ENCODE results near the gene DENND10. TPM values are rescaled to one million over a fixed set of nuclear protein-coding genes. Genes with fewer than 3 reads are reported as not detected.
"Not testable (repeated sequence)": the region's sequence is repeated elsewhere in the genome, so short reads cannot be mapped to it uniquely, and the experiment has no call there.

DENND10 gene
- total RNA-seq, 1 donor from 2014 or later, result 42.2 TPM

DNA sequence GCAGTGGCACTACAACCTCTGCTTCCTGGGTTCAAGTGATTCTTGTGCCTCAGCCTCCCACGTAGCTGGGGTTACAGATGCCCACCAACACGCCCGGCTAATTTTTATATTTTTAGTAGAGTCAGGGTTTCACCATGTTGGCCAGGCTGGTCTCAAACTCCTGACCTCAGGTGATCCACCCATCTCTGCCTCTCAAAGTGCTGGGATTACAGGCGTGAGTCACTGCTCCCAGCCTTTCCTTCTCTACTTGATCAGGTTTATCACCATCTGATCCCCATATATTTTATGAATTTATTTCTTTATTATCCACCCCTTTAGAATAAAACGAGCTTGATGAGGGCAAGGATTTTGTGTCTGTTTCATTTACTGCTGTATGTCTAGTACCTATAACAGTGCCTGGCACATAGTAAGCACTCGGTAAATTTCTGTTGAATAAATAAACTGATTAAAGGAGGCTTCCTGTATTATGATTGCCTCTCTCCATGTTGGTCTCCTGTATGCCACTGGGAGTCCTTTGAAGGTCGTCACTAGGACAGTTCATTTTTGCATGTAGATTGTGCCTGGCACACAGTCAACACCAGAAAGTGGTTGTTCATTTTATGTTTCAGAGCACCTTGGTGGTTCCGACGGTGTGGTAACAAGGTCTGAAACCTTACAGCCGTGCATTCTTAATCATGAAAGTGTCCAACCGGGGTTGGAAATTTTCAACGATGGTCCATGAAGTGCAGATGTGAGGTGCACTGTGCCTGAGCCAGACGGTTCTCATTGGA, 13.7 kb upstream of the DENND10 start:
- no peak for DNase-seq (ENCODE audit: extremely low spot score in 2 of 2)
- no peaks in the 10 kb centered on the region for H3K27me3 ChIP-seq
- no peak overlapping the region for H3K4me3 ChIP-seq
- H3K4me1 ChIP-seq, result no peaks in the 10 kb centered on the region
- no peaks in the 10 kb centered on the region for H3K36me3 ChIP-seq
- H3K9me3 ChIP-seq, result no peaks in the 10 kb centered on the region
- no peak for TF ChIP-seq POLR2A (IDR thresholded peaks at IDR 0.05)
- TF ChIP-seq POLR2AphosphoS5 (IDR thresholded peaks at IDR 0.05; ENCODE audit: insufficient read depth in 1 of 2, low read depth in 1 of 2), result no peak
- TF ChIP-seq, protein P1, sequence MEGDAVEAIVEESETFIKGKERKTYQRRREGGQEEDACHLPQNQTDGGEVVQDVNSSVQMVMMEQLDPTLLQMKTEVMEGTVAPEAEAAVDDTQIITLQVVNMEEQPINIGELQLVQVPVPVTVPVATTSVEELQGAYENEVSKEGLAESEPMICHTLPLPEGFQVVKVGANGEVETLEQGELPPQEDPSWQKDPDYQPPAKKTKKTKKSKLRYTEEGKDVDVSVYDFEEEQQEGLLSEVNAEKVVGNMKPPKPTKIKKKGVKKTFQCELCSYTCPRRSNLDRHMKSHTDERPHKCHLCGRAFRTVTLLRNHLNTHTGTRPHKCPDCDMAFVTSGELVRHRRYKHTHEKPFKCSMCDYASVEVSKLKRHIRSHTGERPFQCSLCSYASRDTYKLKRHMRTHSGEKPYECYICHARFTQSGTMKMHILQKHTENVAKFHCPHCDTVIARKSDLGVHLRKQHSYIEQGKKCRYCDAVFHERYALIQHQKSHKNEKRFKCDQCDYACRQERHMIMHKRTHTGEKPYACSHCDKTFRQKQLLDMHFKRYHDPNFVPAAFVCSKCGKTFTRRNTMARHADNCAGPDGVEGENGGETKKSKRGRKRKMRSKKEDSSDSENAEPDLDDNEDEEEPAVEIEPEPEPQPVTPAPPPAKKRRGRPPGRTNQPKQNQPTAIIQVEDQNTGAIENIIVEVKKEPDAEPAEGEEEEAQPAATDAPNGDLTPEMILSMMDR (IDR thresholded peaks at IDR 0.05), result no peak
- no peak overlapping the region for H3K27ac ChIP-seq
- intact Hi-C loops (cut with DNase I), result no loop called here

- peak in 1 of 2 donors; percentile 51 for TF ChIP-seq POLR2AphosphoS5 (IDR thresholded peaks at IDR 0.05; ENCODE audit: insufficient read depth in 1 of 2, low read depth in 1 of 2)
- TF ChIP-seq POLR2A (IDR thresholded peaks at IDR 0.05), result no peak
- H3K27me3 ChIP-seq, result no peaks in the 10 kb centered on the region
- no peak overlapping the region for H3K4me3 ChIP-seq
- DNase-seq (ENCODE audit: extremely low spot score in 2 of 2), result no peak
- H3K9me3 ChIP-seq, result no peaks in the 10 kb centered on the region
- intact Hi-C loops (cut with DNase I), result no loop called here
- H3K4me1 ChIP-seq, result no peaks in the 10 kb centered on the region
- H3K27ac ChIP-seq, result no peak overlapping the region
- H3K36me3 ChIP-seq, result no peaks in the 10 kb centered on the region
Observed at GRCh38 chr10:119090968-119091367, 12.9 kb upstream of the DENND10 start.

- no peak for DNase-seq (ENCODE audit: extremely low spot score in 2 of 2)
- Histone ChIP-seq H3K27me3 (no peaks in the 10 kb centered on the region), H3K4me1 (peaks cover 6% of the 10 kb centered on the region), H3K27ac (no peak overlapping the region), H3K9me3 (no peaks in the 10 kb centered on the region), H3K36me3 (no peaks in the 10 kb centered on the region), H3K4me3 (no peak overlapping the region)
- TF ChIP-seq, protein P1 (IDR thresholded peaks at IDR 0.05), result no peak
- TF ChIP-seq POLR2AphosphoS5 (IDR thresholded peaks at IDR 0.05; ENCODE audit: insufficient read depth in 1 of 2, low read depth in 1 of 2) (no peak), POLR2A (IDR thresholded peaks at IDR 0.05) (no peak)
- intact Hi-C loops (cut with DNase I), result no loop called here
Observed at GRCh38 chr10:119095640-119096039, 8.3 kb upstream of the DENND10 start.

DNA sequence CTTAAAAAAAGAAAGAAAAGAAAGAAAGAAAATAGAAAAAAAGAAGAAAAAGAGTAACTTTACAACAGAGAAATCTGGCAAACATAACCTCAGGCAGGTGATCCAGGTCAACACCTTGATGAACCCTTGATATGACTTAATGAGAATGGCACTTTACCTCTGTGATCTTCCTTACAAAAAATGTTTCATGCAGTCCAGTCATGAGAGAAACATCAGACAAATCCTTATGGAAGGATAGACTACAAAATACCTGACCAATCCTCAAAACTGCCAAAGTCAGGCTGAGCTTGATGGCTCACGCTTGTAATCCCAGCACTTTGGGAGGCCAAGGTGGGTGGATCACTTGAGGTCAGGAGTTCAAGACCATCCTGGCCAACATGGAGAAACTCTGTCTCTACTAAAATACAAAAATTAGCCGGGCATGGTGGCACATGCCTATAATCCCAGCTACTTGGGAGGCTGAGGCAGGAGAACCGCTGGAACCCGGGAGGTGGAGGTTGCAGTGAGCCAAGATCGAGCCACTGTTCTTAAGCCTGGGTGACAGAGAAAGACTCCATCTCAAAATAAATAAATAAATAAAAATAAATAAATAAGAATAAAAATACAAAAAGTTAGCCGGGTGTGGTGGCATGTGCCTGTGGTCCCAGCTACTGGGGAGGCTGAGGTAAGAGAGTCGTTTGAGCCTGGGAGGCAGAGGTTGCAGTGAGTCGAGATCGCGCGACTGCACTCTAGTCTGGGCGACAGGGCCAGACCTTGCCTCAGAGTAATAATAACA, 7.1 kb upstream of the DENND10 start:
- intact Hi-C loops (cut with DNase I); H3K9me3 ChIP-seq; H3K4me1 ChIP-seq; DNase-seq (ENCODE audit: extremely low spot score in 2 of 2); H3K4me3 ChIP-seq; H3K27me3 ChIP-seq; H3K27ac ChIP-seq; H3K36me3 ChIP-seq: not testable (repeated sequence)

DNA sequence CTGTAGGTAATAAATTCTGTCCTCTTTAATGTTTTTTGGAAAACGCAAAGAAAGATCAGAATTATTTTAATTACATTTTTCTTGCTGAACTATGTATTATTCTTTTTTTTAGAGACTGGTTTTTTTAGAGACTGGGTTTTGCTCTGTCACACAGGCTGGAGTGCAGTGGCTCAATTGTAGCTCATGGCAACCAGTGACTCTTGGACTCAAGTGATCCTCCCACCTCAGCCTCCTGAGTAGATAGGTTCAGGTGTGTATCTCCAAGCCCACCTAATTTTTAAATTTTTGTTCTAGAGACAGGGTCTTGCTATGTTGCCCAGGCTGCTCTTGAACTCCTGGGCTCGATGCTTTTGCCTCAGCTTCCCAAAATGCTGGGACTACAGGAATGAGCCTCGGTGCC, 5.3 kb upstream of the DENND10 start:
- no peaks in the 10 kb centered on the region for H3K36me3 ChIP-seq
- intact Hi-C loops (cut with DNase I), result no loop called here
- H3K27ac ChIP-seq, result no peak overlapping the region
- no peaks in the 10 kb centered on the region for H3K9me3 ChIP-seq
- H3K4me1 ChIP-seq, result peaks cover 9% of the 10 kb centered on the region
- TF ChIP-seq POLR2A (IDR thresholded peaks at IDR 0.05), result no peak
- TF ChIP-seq, protein P1 (IDR thresholded peaks at IDR 0.05), result no peak
- no peak for TF ChIP-seq POLR2AphosphoS5 (IDR thresholded peaks at IDR 0.05; ENCODE audit: insufficient read depth in 1 of 2, low read depth in 1 of 2)
- no peak for DNase-seq (ENCODE audit: extremely low spot score in 2 of 2)
- no peak overlapping the region for H3K4me3 ChIP-seq
- H3K27me3 ChIP-seq, result no peaks in the 10 kb centered on the region
